NCI-H1436 (cell line): ENCODE measurements around the gene SCNN1B.
A peak's percentile ranks its signal among the peaks of the same experiment; 100 is the strongest.
"Not testable (repeated sequence)": the region's sequence is repeated elsewhere in the genome, so short reads cannot be mapped to it uniquely, and the experiment has no call there.

Source experiments
- DNase-seq: peaks from one replicate; lab custom pipeline; 2025; lab: John Stamatoyannopoulos, UW

The SCNN1B gene

DNA sequence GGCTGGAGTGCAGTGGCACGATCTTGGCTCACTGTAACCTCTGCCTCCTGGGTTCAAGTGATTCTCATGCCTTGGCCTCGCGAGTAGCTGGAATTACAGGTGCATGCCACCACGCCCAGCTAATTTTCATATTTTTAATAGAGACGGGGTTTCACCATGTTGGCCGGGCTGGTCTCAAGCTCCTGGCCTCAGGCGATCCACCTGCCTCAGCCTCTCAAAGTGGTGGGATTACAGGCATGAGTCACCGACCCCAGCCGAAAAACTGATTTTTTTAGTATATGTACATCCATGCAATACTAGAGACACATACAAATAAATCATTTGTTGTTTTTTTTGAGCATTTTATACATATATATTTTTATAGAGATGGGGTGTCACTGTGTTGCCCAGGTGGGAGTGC lies 79.6 kb downstream of the SCNN1B start:
- not testable (repeated sequence) for DNase-seq

- DNase-seq, result no peak
Observed at GRCh38 chr16:23382279-23382678, 80.2 kb downstream of the SCNN1B start.

- DNase-seq, result no peak
Observed at GRCh38 chr16:23383881-23384280, 81.8 kb downstream of the SCNN1B start.

GRCh38 chr16:23384878-23385277 lies 82.8 kb downstream of the SCNN1B start:
- DNase-seq, result no peak

- DNase-seq, result no peak
Observed at GRCh38 chr16:23385441-23385840, 83.3 kb downstream of the SCNN1B start.

- no peak for DNase-seq
Observed at GRCh38 chr16:23387666-23388065, 85.6 kb downstream of the SCNN1B start.

GRCh38 chr16:23388786-23389185 lies 86.7 kb downstream of the SCNN1B start:
- no peak for DNase-seq

- DNase-seq, result no peak
Observed at GRCh38 chr16:23389201-23389600, 87.1 kb downstream of the SCNN1B start.

DNA sequence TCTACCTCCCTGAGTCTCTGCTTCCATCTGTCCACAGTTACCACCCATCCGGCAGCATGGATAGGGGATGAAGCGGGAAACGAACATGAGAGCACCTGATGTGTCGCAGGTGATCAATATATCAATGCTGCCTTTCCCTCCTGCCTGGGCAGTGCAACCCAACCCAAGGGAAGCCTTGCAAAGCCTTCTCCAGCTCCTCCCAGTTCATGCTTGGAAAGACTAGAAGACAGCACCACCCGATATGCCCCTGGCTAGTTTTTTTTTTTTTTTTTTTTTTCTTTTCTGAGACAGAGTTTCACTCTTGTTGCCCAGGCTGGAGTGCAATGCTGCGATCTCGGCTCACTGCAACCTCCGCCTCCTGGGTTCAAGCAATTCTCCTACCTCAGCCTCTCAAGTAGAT lies 87.8 kb downstream of the SCNN1B start:
- DNase-seq, result not testable (repeated sequence)

DNA sequence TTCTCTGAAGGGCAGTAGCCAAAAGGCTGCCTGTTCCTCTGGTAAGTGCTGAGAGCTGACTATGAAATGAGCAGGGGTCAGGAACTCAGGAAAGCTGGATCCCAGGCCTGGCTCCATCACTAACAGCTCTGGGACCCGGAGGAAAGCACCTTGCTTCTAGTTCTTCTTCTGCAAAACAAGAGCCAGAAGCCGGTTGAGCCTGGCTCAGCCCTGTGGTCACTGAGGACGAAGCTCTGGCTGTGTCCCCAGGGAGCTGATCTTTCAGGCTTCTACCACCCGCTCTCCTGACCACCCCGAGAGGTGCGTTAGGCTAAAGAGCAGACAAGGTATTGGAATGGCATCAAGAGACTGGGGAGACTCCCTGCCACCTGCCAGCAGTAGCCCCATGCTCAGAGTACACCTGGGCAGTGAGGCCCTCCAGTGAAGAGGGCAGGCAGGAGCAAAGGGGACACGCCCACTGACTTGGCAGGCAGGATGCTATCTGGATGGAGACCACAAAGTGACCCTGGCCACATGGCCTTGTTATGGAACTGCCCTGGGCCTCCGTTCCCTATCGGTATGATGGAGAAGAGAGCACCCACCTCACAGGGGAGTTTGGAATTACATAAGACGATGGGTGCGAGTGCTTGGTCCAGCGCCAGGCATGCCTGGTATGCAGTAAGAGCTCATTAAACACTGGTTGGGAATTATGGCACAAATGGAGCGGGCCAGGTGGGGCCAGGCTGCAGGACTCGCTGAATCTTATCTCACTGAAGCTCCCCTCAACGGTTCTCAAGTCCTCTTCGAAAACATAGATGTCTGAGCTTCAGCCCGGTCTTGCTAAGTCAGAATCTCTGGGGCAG lies 89.5 kb downstream of the SCNN1B start:
- DNase-seq, result no peak

- no peak for DNase-seq
Observed at GRCh38 chr16:23392223-23392600, 90.1 kb downstream of the SCNN1B start.

DNA sequence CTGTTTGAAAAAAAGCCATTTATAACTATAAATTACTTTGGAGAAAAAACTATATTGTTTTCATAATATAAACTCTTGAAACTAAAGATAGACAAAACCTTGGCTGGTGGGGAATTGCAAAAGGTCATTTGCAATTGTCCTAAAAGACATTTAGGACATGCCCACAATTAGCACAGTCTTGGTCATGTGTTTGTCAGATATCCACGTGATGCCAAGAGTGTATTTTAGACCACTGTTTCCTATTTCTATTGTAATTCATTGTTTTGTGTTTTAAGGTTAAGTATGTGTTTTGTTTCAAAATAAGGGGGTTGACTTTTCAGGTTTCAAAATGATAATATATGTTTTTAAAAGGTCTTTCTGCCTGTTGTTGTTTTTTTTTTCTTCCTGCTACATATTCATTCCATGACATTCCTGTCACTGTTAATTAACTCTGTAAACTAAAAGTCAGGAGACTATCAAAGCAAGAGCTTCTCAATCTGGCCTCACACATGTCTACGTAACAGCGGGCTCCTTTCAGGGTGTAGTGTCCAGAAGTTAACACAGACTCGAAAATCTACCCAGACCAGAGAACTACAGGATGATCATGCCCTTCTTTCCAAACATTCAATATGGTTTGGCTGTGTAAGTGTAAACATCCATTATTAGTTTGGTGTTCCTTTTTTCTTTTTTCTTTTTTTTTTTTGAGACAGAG lies 92.2 kb downstream of the SCNN1B start:
- no peak for DNase-seq

GRCh38 chr16:23395732-23396131 lies 93.6 kb downstream of the SCNN1B start:
- DNase-seq, result no peak

DNA sequence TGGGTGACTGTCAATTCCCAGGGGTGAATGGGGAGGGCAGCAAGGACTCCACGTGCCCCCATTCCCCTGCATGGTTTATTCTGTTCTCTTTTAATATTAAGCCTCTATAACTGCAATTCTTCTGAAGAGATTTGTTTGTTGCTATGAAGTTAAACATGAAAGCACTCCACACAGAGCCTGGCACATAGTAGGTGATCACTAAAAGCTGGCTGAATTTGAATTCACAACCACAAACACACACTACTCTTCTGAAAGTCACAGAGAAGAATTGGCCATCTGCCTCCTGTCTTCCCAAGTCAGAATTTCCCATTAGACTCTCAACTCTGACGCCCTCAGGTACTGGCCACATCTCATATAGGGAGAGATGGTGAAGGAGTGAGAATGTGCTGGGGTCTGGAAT lies 95.4 kb downstream of the SCNN1B start:
- no peak for DNase-seq

- DNase-seq, result no peak
Observed at GRCh38 chr16:23398987-23399805, 97.1 kb downstream of the SCNN1B start.

DNA sequence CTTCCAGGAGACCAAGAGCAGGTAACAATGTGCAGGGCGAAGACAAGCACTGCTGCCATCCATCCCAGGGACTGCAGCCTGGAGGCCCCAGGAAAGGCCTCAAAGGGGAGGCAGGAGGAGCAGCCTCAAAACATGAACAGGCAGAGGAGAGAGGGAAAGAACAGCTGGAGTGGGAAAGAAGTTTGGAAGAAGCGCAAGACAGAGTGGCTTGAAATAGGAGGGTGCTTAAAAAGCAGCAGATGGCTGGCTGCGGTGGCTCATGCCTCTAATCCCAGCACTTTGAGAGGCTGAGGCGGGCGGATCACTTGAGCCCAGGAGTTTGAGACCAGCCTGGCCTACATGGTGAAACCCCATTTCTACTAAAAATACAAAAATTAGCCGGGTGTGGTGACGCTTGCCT lies 98.3 kb downstream of the SCNN1B start:
- DNase-seq, result not testable (repeated sequence)

GRCh38 chr16:23401139-23401538 lies 99.0 kb downstream of the SCNN1B start:
- peak; percentile 16 for DNase-seq

DNA sequence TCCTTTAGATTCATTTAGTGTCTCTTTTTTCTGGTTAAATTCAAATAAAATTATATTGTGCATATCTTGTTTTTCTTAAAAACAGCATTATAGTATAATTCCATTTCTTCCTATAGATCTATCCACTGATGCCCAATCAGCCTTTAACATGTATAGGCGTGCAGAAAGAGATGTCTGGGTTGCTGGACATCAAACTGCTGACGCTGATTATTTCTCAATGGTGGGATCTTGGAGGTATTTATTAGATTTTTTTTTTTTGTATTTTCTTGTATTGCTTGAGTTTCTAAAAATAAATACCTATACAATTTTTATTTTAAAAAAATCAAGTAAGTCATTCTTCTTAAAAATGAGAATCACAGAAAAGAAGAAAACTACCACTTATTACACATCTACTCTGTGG lies 100.0 kb downstream of the SCNN1B start:
- no peak for DNase-seq

DNA sequence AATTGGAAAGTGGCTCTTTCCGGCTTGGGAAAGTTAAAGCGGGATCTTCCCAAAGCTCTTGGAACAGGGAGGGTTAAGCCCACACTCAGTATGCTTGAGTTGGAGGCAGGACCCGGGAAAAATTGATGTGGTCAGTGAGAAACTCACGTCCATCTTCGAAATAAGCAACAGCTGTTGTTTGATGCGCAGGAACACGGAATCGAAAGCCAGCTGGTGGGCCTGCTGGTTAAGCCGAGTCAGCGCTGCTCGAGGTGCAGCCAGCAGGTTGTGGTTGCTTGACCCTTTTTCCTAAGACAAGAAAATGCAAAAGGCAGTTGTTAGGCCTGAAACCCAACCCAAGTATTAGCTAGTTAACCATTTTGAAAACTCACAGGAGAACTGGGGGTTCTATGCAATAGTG lies 101.4 kb downstream of the SCNN1B start:
- DNase-seq, result no peak

DNA sequence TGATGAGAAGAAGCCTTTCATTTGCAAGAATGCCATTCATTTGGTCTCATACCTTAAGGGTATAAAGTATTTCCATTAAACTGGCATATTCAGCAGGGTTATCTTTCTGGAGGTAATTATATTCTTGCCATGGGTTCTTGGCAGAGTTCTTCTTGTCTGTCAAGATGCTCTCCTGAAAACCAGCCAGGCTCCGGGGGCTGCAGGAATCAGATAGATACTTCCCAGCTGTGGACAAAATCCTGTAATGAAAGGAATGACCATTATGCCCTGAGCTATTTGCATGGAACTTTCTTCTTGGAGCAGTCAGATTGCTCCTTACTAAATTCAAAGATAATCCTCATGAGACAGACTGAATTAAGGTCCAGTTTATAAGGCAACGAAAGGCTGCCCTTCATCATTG lies 103.9 kb downstream of the SCNN1B start:
- no peak for DNase-seq

DNA sequence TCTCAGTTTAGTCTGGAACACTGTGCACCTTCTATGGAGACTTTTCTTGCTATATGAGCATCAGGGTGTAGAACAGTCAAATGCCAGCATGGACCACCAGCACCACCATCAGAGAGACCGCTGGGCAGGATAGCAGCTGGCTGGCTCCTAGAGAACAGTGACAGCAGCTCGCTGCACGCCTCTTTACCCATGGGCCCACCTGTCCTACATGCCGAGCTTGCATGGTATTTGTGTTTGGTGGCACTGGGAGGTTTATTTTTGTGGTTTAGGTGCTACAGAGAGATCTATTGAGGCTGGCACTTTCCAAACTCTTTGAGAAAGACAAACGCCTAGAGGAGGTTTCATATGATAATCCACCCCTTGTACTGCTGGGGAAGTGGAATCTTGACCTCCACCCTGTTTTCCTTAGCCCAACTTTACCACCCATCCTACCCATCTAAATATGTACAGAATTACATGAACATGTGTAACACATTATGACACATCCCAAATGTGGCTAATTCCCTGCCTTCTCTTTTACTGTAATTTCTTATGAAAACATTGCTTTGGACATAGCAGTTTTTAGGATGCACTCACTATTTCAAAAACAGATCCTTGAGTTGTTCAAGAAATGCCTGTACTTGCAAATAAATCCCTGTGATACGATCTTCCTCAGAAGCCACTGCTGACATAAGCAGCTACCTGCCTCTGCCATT lies 104.6 kb downstream of the SCNN1B start:
- no peak for DNase-seq
